LNCAP (cell line): ENCODE results near the gene HINT2.

Experiments
- CTCF ChIP-seq: fragments of 450-650 bp; IDR thresholded peaks from 2 replicates; pipeline ENCODE4 v1.5.1; 2017; ENCODE audit warnings: mild to moderate bottlenecking

Gene HINT2

GRCh38 chr9:35814841-35815543 lies at the start of gene HINT2:
Gene HINT2, minus strand, starts transcription at chr9:35815042. Its CDS starts 63 bp downstream, at chr9:35814979.
- no peak for TF ChIP-seq CTCF

- TF ChIP-seq CTCF = no peak
Measured at GRCh38 chr9:35863583-35863982, 48.7 kb upstream of the HINT2 start.

- TF ChIP-seq CTCF = no peak
Measured at GRCh38 chr9:35862328-35862727, 47.5 kb upstream of the HINT2 start.

- TF ChIP-seq CTCF = no peak
Measured at GRCh38 chr9:35861161-35861897, 46.5 kb upstream of the HINT2 start.

GRCh38 chr9:35859990-35860339 lies 45.1 kb upstream of the HINT2 start:
- no peak for TF ChIP-seq CTCF

- no peak for TF ChIP-seq CTCF
Measured at GRCh38 chr9:35859310-35859989, 44.6 kb upstream of the HINT2 start.

GRCh38 chr9:35858458-35858857 lies 43.6 kb upstream of the HINT2 start:
- no peak for TF ChIP-seq CTCF
